Fibroblast of skin of left biceps (primary cell): ENCODE data around the gene MYO1D.

ENCODE experiments used
- DNase-seq, 2 experiments: peaks; one replicate each; pipeline ENCODE4 v3.0.0-alpha.2; 2013; ENCODE audit warnings: low read depth in 2 of 2

The MYO1D gene

GRCh38 chr17:32504166-32504990 is 372.5 kb downstream of the MYO1D start:
- DNase-seq, result no peak

- no peak for DNase-seq
Observed at GRCh38 chr17:32503251-32504165, 373.4 kb downstream of the MYO1D start.

GRCh38 chr17:32502710-32503109 is 374.2 kb downstream of the MYO1D start:
- DNase-seq, result no peak

GRCh38 chr17:32502013-32502412 is 374.9 kb downstream of the MYO1D start:
- DNase-seq, result no peak

- DNase-seq, result no peak
Observed at GRCh38 chr17:32498391-32498790, 378.5 kb downstream of the MYO1D start.

- DNase-seq, result no peak
Observed at GRCh38 chr17:32497431-32498205, 379.3 kb downstream of the MYO1D start.

GRCh38 chr17:32496395-32497073 is 380.4 kb downstream of the MYO1D start:
- DNase-seq, result peak; percentile 48 to 53

- no peak for DNase-seq
Observed at GRCh38 chr17:32495359-32496231, 381.3 kb downstream of the MYO1D start.

GRCh38 chr17:32494621-32495358 is 382.1 kb downstream of the MYO1D start:
- DNase-seq, result no peak

- DNase-seq, result no peak
Observed at GRCh38 chr17:32493976-32494513, 382.9 kb downstream of the MYO1D start.

GRCh38 chr17:32493571-32493970 is 383.4 kb downstream of the MYO1D start:
- no peak for DNase-seq

- DNase-seq, result no peak
Observed at GRCh38 chr17:32492648-32493289, 384.2 kb downstream of the MYO1D start.

- DNase-seq, result no peak
Observed at GRCh38 chr17:32492264-32492589, 384.7 kb downstream of the MYO1D start.

- no peak for DNase-seq
Observed at GRCh38 chr17:32491371-32492263, 385.3 kb downstream of the MYO1D start.

GRCh38 chr17:32490101-32490482 is 386.8 kb downstream of the MYO1D start:
- no peak for DNase-seq

GRCh38 chr17:32489320-32490100 is 387.4 kb downstream of the MYO1D start:
- DNase-seq, result no peak

GRCh38 chr17:32488604-32489180 is 388.2 kb downstream of the MYO1D start:
- no peak for DNase-seq
